MM.1S (cell line): ENCODE data around the gene ZNF677.
"Not testable (repeated sequence)": the region's sequence is repeated elsewhere in the genome, so short reads cannot be mapped to it uniquely, and the experiment has no call there.

ENCODE experiments used
- DNase-seq: peaks from one replicate; pipeline ENCODE4 v3.0.0-alpha.2; 2015
- H2AFZ ChIP-seq: fragments of 300-600 bp; sonication (generic); 2 replicates; pipeline ENCODE4 v1.6.0; 2016; ENCODE audit warnings: antibody characterized with exemption, low read length
- H3F3A ChIP-seq: fragments of 300-600 bp; sonication (generic); 2 replicates; pipeline ENCODE4 v1.6.1; 2016; ENCODE audit warnings: mild to moderate bottlenecking, antibody characterized with exemption, low read length, moderate library complexity, mixed read lengths; ENCODE audit not compliant: insufficient read depth
- H3K27ac ChIP-seq: fragments of 300-600 bp; sonication (generic); 2 replicates; pipeline ENCODE4 v1.5.1; 2016; ENCODE audit warnings: mild to moderate bottlenecking, low read length
- H3K27me3 ChIP-seq: fragments of 300-600 bp; sonication (generic); replicated peaks from 2 replicates; pipeline ENCODE4 v1.6.0; 2016; ENCODE audit warnings: low read length; ENCODE audit not compliant: insufficient read depth
- H3K36me3 ChIP-seq: fragments of 300-600 bp; sonication (generic); replicated peaks from 2 replicates; pipeline ENCODE4 v1.6.1; 2016; ENCODE audit warnings: mild to moderate bottlenecking, low read length, mixed read lengths; ENCODE audit not compliant: insufficient read depth
- H3K4me1 ChIP-seq: fragments of 300-600 bp; sonication (generic); 2 replicates; pipeline ENCODE4 v1.6.1; 2016; ENCODE audit warnings: low read length, mixed read lengths
- H3K4me2 ChIP-seq: fragments of 300-600 bp; sonication (generic); 2 replicates; pipeline ENCODE4 v1.6.0; 2016; ENCODE audit warnings: low read depth, low read length
- H3K4me3 ChIP-seq: fragments of 300-600 bp; sonication (generic); 2 replicates; pipeline ENCODE4 v1.5.1; 2016; ENCODE audit warnings: low read length, mixed read lengths
- H3K79me2 ChIP-seq: fragments of 300-600 bp; sonication (generic); 2 replicates; pipeline ENCODE4 v1.6.1; 2016; ENCODE audit warnings: mixed run types, low read length, mixed read lengths
- H3K9ac ChIP-seq: fragments of 300-600 bp; sonication (generic); 2 replicates; pipeline ENCODE4 v1.6.1; 2016; ENCODE audit warnings: low read length, mixed read lengths
- H3K9me2 ChIP-seq: fragments of 300-600 bp; sonication (generic); replicated peaks from 2 replicates; pipeline ENCODE4 v1.6.1; 2016; ENCODE audit warnings: mild to moderate bottlenecking, low read length, mixed read lengths; ENCODE audit not compliant: insufficient read depth
- H3K9me3 ChIP-seq: fragments of 300-600 bp; sonication (generic); replicated peaks from 2 replicates; pipeline ENCODE4 v1.6.1; 2016; ENCODE audit warnings: mild to moderate bottlenecking, low read length, mixed read lengths; ENCODE audit not compliant: insufficient read depth
- H4K20me1 ChIP-seq: fragments of 300-600 bp; sonication (generic); 2 replicates; pipeline ENCODE4 v1.6.1; 2016; ENCODE audit warnings: mild to moderate bottlenecking, low read length, moderate library complexity, mixed read lengths; ENCODE audit not compliant: insufficient read depth
- CTCF ChIP-seq: fragments of 300-600 bp; sonication (generic); IDR thresholded peaks from 2 replicates; pipeline ENCODE4 v1.5.1; 2016; ENCODE audit warnings: antibody characterized with exemption, low read length, mixed read lengths
- EZH2 ChIP-seq: fragments of 300-600 bp; sonication (generic); optimal IDR thresholded peaks from 2 replicates; pipeline ENCODE3; 2017; ENCODE audit warnings: low read depth, mild to moderate bottlenecking, antibody characterized with exemption, low read length, mixed read lengths
- EZH2phosphoT487 ChIP-seq: fragments of 300-600 bp; sonication (generic); IDR thresholded peaks from 2 replicates; pipeline ENCODE4 v1.6.1; 2018; ENCODE audit warnings: antibody characterized with exemption, low read length

Gene ZNF677

GRCh38 chr19:53290758-53291549, 36.3 kb upstream of the ZNF677 start:
- Histone ChIP-seq H4K20me1 (no peaks in the 10 kb centered on the region), H3K36me3 (no peaks in the 10 kb centered on the region), H3K4me2 (no peak overlapping the region), H2AFZ (no peak overlapping the region), H3K4me3 (no peak overlapping the region), H3K9me2 (no peaks in the 10 kb centered on the region), H3K27ac (no peak overlapping the region), H3K9ac (no peak overlapping the region), H3K9me3 (no peaks in the 10 kb centered on the region), H3F3A (no peaks in the 10 kb centered on the region), H3K4me1 (no peaks in the 10 kb centered on the region), H3K27me3 (no peaks in the 10 kb centered on the region), H3K79me2 (no peaks in the 10 kb centered on the region)
- DNase-seq = no peak
- no peak for TF ChIP-seq EZH2phosphoT487
- no peak for TF ChIP-seq CTCF
- TF ChIP-seq EZH2 = no peak

- Histone ChIP-seq H2AFZ (no peak overlapping the region), H3K9me3 (no peaks in the 10 kb centered on the region), H3K36me3 (no peaks in the 10 kb centered on the region)
Measured at GRCh38 chr19:53285087-53285486, 30.4 kb upstream of the ZNF677 start.

GRCh38 chr19:53281947-53282346, 27.3 kb upstream of the ZNF677 start:
- not testable (repeated sequence) for H3K27me3 ChIP-seq, H3K27ac ChIP-seq

More at GRCh38 chr19:53285087-53285486, 30.4 kb upstream of the ZNF677 start:
- Histone ChIP-seq H3K4me2 (no peak overlapping the region), H3F3A (no peaks in the 10 kb centered on the region), H4K20me1 (no peaks in the 10 kb centered on the region), H3K4me1 (no peaks in the 10 kb centered on the region), H3K79me2 (no peaks in the 10 kb centered on the region), H3K4me3 (no peak overlapping the region), H3K27ac (no peak overlapping the region), H3K9ac (no peak overlapping the region), H3K27me3 (no peaks in the 10 kb centered on the region), H3K9me2 (no peaks in the 10 kb centered on the region)
- no peak for DNase-seq
- TF ChIP-seq EZH2phosphoT487 (no peak), CTCF (no peak), EZH2 (no peak)

GRCh38 chr19:53275480-53275879, 20.8 kb upstream of the ZNF677 start:
- Histone ChIP-seq H3K9me3 (no peaks in the 10 kb centered on the region), H3K4me1 (no peaks in the 10 kb centered on the region), H3K4me2 (no peak overlapping the region), H3K27ac (no peak overlapping the region), H2AFZ (no peak overlapping the region), H3K4me3 (no peak overlapping the region), H3F3A (no peaks in the 10 kb centered on the region), H3K9ac (no peak overlapping the region), H4K20me1 (no peaks in the 10 kb centered on the region), H3K27me3 (no peaks in the 10 kb centered on the region), H3K36me3 (no peaks in the 10 kb centered on the region), H3K9me2 (no peaks in the 10 kb centered on the region), H3K79me2 (no peaks in the 10 kb centered on the region)
- TF ChIP-seq EZH2 = no peak
- no peak for TF ChIP-seq EZH2phosphoT487
- DNase-seq = no peak

More at GRCh38 chr19:53281947-53282346, 27.3 kb upstream of the ZNF677 start:
- H3F3A ChIP-seq, H2AFZ ChIP-seq, DNase-seq, H3K9ac ChIP-seq, H3K4me1 ChIP-seq, H3K9me2 ChIP-seq, H3K4me2 ChIP-seq, H4K20me1 ChIP-seq, H3K9me3 ChIP-seq, H3K36me3 ChIP-seq, H3K4me3 ChIP-seq, H3K79me2 ChIP-seq: not testable (repeated sequence)
